B cell (primary cell): ENCODE data around the gene ATP10B.

Experiments
- CTCF ChIP-seq: fragments of 200-600 bp; IDR thresholded peaks from one replicate; pipeline ENCODE4 v1.8.0; 2022; ENCODE audit warnings: antibody characterized with exemption, mild to moderate bottlenecking
- EZH2 ChIP-seq: IDR thresholded peaks from 2 replicates; pipeline ENCODE4 v1.6.1; 2012; ENCODE audit warnings: borderline replicate concordance, low read depth, mild to moderate bottlenecking, moderate library complexity, low read length; ENCODE audit not compliant: insufficient read depth, poor library complexity, severe bottlenecking

GRCh38 chr5:160770718-160771117 lies 81.3 kb downstream of the ATP10B start:
- TF ChIP-seq CTCF: no peak
- TF ChIP-seq EZH2: no peak
